Erythroblast (primary cell): ENCODE results near the gene CLMN.
"Not testable (repeated sequence)": the region's sequence is repeated elsewhere in the genome, so short reads cannot be mapped to it uniquely, and the experiment has no call there.

Source experiments
- DNase-seq, 2 experiments: peaks; one replicate each; lab custom pipeline; 2025; lab: John Stamatoyannopoulos, UW
- GATA1 ChIP-seq: IDR thresholded peaks from 2 replicates; pipeline ENCODE4 v1.6.1; 2011; ENCODE audit warnings: low read depth, mild to moderate bottlenecking, control low read depth, low read length, moderate library complexity
- POLR2A ChIP-seq: IDR thresholded peaks from 2 replicates; pipeline ENCODE4 v1.6.1; 2011; ENCODE audit warnings: mild to moderate bottlenecking, low read length

The CLMN gene

DNA sequence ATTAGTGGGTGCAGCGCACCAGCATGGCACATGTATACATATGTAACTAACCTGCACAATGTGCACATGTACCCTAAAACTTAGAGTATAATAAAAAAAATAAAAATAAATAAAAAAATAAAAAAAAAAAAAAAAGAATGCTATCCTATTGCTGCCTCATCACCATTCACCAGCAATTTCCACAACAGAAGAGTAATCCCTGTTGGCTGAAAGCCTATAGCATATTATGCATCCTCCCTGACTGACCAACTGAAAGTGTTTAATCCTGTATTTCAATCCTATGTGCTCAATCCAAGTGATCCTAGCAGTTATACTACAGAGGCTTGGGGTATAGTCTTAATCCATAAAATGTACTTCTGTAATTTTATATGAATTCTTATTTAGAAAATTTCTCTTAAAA is 180.8 kb downstream of the CLMN start:
- TF ChIP-seq POLR2A (no peak), GATA1 (no peak)
- no peak for DNase-seq

DNA sequence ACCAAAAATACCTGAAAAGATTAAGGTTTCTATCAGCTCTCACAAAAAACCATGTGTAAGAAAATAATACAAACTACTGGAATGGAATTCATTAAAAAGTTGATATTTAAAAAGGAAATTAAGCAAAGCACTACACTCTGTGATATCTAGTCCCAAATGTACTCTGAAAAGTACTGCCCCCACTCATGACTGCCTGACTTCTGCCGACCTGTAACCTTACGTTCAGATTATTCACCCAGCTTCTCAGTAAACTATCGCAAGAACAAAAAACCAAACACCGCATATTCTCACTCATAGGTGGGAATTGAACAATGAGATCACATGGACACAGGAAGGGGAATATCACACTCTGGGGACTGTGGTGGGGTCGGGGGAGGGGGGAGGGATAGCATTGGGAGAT is 181.3 kb downstream of the CLMN start:
- DNase-seq = not testable (repeated sequence)

DNA sequence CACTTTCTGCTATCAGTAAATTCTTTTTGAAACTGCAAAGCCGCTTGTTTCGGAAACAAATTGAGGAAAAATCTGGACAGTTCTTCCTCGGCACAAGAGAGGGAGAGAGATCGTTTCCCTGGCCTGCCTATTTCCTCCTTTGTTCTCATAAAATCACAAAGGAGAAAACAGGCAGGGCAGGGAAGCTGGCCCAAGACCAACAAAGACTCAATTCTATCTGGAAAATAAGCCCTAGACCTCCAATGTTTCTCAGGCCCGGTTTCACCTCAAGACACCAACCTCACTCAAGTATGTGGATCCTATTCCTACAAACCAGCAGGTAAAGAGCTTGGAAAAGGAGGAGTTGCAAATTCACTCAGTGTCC is 181.9 kb downstream of the CLMN start:
- no peak for DNase-seq
- TF ChIP-seq GATA1 (no peak), POLR2A (no peak)

- TF ChIP-seq POLR2A = no peak
- TF ChIP-seq GATA1 = no peak
- DNase-seq = no peak
Measured at GRCh38 chr14:95137164-95137803, 182.4 kb downstream of the CLMN start.

- DNase-seq = no peak
Measured at GRCh38 chr14:95136631-95137030, 183.1 kb downstream of the CLMN start.

DNA sequence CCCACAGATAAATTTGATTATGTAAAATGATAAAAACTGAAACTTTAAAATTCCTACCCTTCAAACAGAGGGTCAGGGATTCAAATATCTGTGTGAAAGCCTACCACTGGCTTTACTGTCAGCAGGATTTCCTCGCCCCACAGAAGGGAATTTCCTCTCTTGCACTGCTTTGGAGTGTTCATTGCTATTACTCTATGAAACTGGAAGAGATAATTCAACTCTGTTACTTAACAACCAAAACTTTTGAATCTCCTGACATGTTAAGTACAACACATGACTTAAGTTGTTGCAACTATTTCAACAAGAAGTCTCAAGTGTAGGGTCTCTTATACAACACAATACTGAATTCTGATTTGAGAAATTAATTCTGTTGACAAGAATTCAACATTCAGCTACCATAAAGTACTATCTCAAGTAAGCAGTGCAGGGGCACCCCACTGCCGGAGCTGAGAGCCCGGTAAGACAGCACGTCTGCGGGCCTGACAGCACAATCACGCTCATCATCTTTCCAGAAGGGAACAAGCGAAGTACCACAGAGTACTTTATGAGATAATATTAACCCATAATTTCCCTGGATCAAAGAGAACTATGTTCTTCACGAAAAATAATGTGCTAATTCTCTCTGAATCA is 185.3 kb downstream of the CLMN start:
- TF ChIP-seq POLR2A = no peak
- TF ChIP-seq GATA1 = no peak
- DNase-seq = no peak

More at GRCh38 chr14:95136631-95137030, 183.1 kb downstream of the CLMN start:
- no peak for TF ChIP-seq GATA1

GRCh38 chr14:95133282-95133681 is 186.4 kb downstream of the CLMN start:
- no peak for TF ChIP-seq GATA1
- no peak for TF ChIP-seq POLR2A

GRCh38 chr14:95132760-95133159 is 186.9 kb downstream of the CLMN start:
- TF ChIP-seq GATA1 (no peak), POLR2A (no peak)
- DNase-seq = no peak

More at GRCh38 chr14:95133282-95133681, 186.4 kb downstream of the CLMN start:
- DNase-seq = no peak
